ENCODE measurements around the gene C19orf33. TPM values are rescaled to one million over a fixed set of nuclear protein-coding genes. Genes with fewer than 3 reads are reported as not detected.
"Not testable (repeated sequence)": the region's sequence is repeated elsewhere in the genome, so short reads cannot be mapped to it uniquely, and the experiment has no call there.

Gene C19orf33
- total RNA-seq, 6 experiments from 2014 or later, result not detected

- Mint-ChIP-seq H3K4me3 (peak overlapping the region; percentile 96), H3K36me3 (ENCODE audit: low read depth) (no peaks in the 10 kb centered on the region), H3K27me3 (ENCODE audit: insufficient read depth) (peaks cover 1% of the 10 kb centered on the region; the same call in 1 of the 2 replicates), H3K4me1 (ENCODE audit: low read depth) (peaks cover 17% of the 10 kb centered on the region), H3K9me3 (no peaks in the 10 kb centered on the region), H3K27ac (peak overlapping the region; percentile 95)
- peak; percentile 87 for DNase-seq
- no peak for TF ChIP-seq CTCF (IDR thresholded peaks at IDR 0.05)
Measured at GRCh38 chr19:38336638-38337359, 32.7 kb downstream of the C19orf33 start.

GRCh38 chr19:38337360-38337653 is 33.3 kb downstream of the C19orf33 start:
- H3K4me1 Mint-ChIP-seq (ENCODE audit: low read depth), result peaks cover 17% of the 10 kb centered on the region
- peak overlapping the region; percentile 96 for H3K4me3 Mint-ChIP-seq
- no peak for TF ChIP-seq CTCF (IDR thresholded peaks at IDR 0.05)
- no peaks in the 10 kb centered on the region for H3K9me3 Mint-ChIP-seq
- no peak for DNase-seq
- H3K27me3 Mint-ChIP-seq (ENCODE audit: insufficient read depth), result peaks cover 1% of the 10 kb centered on the region; the same call in 1 of the 2 replicates
- no peak overlapping the region for H3K27ac Mint-ChIP-seq
- H3K36me3 Mint-ChIP-seq (ENCODE audit: low read depth), result no peaks in the 10 kb centered on the region

GRCh38 chr19:38339011-38339410 is 35.0 kb downstream of the C19orf33 start:
- not testable (repeated sequence) for DNase-seq; H3K36me3 Mint-ChIP-seq (ENCODE audit: low read depth); H3K9me3 Mint-ChIP-seq; H3K27ac Mint-ChIP-seq; H3K27me3 Mint-ChIP-seq (ENCODE audit: insufficient read depth); H3K4me3 Mint-ChIP-seq
- peaks cover 17% of the 10 kb centered on the region for H3K4me1 Mint-ChIP-seq (ENCODE audit: low read depth)

GRCh38 chr19:38340927-38341326 is 36.9 kb downstream of the C19orf33 start:
- Mint-ChIP-seq H3K9me3 (no peaks in the 10 kb centered on the region), H3K27me3 (ENCODE audit: insufficient read depth) (peaks cover 3% of the 10 kb centered on the region; the same call in 1 of the 2 replicates), H3K4me1 (ENCODE audit: low read depth) (peaks cover 17% of the 10 kb centered on the region), H3K36me3 (ENCODE audit: low read depth) (no peaks in the 10 kb centered on the region), H3K4me3 (no peak overlapping the region), H3K27ac (no peak overlapping the region)
- no peak for DNase-seq
- no peak for TF ChIP-seq CTCF (IDR thresholded peaks at IDR 0.05)

GRCh38 chr19:38346837-38347236 is 42.8 kb downstream of the C19orf33 start:
- no peak for TF ChIP-seq CTCF (IDR thresholded peaks at IDR 0.05)
- H3K36me3 Mint-ChIP-seq (ENCODE audit: low read depth), result no peaks in the 10 kb centered on the region
- no peaks in the 10 kb centered on the region for H3K9me3 Mint-ChIP-seq
- H3K27me3 Mint-ChIP-seq (ENCODE audit: insufficient read depth), result peaks cover 13% of the 10 kb centered on the region
- H3K4me1 Mint-ChIP-seq (ENCODE audit: low read depth), result no peaks in the 10 kb centered on the region
- H3K4me3 Mint-ChIP-seq, result no peak overlapping the region
- no peak overlapping the region for H3K27ac Mint-ChIP-seq
- DNase-seq, result no peak

GRCh38 chr19:38350883-38351282 is 46.8 kb downstream of the C19orf33 start:
- H3K27me3 Mint-ChIP-seq (ENCODE audit: insufficient read depth), result peaks cover 25% of the 10 kb centered on the region
- TF ChIP-seq CTCF (IDR thresholded peaks at IDR 0.05), result no peak
- H3K4me1 Mint-ChIP-seq (ENCODE audit: low read depth), result no peaks in the 10 kb centered on the region
- H3K9me3 Mint-ChIP-seq, result no peaks in the 10 kb centered on the region
- H3K27ac Mint-ChIP-seq, result no peak overlapping the region
- no peak for DNase-seq
- H3K4me3 Mint-ChIP-seq, result no peak overlapping the region
- H3K36me3 Mint-ChIP-seq (ENCODE audit: low read depth), result no peaks in the 10 kb centered on the region

Measured in HFFc6 (cell line).